Keratinocyte (primary cell): ENCODE results near the gene ARMC3. TPM values are rescaled to one million over a fixed set of nuclear protein-coding genes. Genes with fewer than 3 reads are reported as not detected.

Experiments
- DNase-seq: peaks from one replicate; pipeline ENCODE4 v3.0.0-alpha.2; 2011; ENCODE audit warnings: low read depth, missing footprints, low spot score
- FAIRE-seq: peaks from 2 replicates; lab custom pipeline; 2011; peaks lifted over from hg19 to GRCh38; lab: Jason Lieb, UNC
- H2AFZ ChIP-seq: 2 replicates; pipeline ENCODE4 v1.6.0; 2012; ENCODE audit warnings: low read length, control low read depth, inconsistent platforms; ENCODE audit not compliant: control insufficient read depth
- H3K27ac ChIP-seq: 2 replicates; pipeline ENCODE4 v1.5.1; 2011; ENCODE audit warnings: low read length; ENCODE audit not compliant: control insufficient read depth, insufficient read depth
- H3K27me3 ChIP-seq: 3 replicates; pipeline ENCODE4 v1.6.0; 2011; ENCODE audit warnings: low read length; ENCODE audit not compliant: control insufficient read depth, insufficient read depth; ENCODE audit errors: extremely low read depth
- H3K36me3 ChIP-seq, 2 experiments: 2 replicates in 1 of 2; 3 replicates in 1 of 2; pipeline ENCODE4 v1.5.1; 2011; ENCODE audit warnings: low read length in 2 of 2, mild to moderate bottlenecking in 1 of 2; ENCODE audit not compliant: control insufficient read depth in 2 of 2, insufficient read depth in 2 of 2; ENCODE audit errors: extremely low read depth in 1 of 2
- H3K4me1 ChIP-seq: 3 replicates; pipeline ENCODE4 v1.5.1; 2011; ENCODE audit warnings: low read length; ENCODE audit not compliant: control insufficient read depth, insufficient read depth; ENCODE audit errors: extremely low read depth
- H3K4me2 ChIP-seq: 3 replicates; pipeline ENCODE4 v1.6.0; 2011; ENCODE audit warnings: low read depth, low read length; ENCODE audit not compliant: control insufficient read depth, insufficient read depth; ENCODE audit errors: extremely low read depth
- H3K4me3 ChIP-seq, 3 experiments: fragments of 200-600 bp in 1 of 3; sonication (generic) in 1 of 3; 2 replicates in 2 of 3; 3 replicates in 1 of 3; pipeline ENCODE4 v1.5.1; 2011 to 2016; ENCODE audit warnings: low read length in 3 of 3, mild to moderate bottlenecking in 3 of 3, control low read depth in 2 of 3, inconsistent platforms in 1 of 3, low read depth in 1 of 3, mixed read lengths in 1 of 3, mixed run types in 1 of 3, moderate library complexity in 1 of 3; ENCODE audit not compliant: control insufficient read depth in 2 of 3, insufficient read depth in 2 of 3; ENCODE audit errors: extremely low read depth in 1 of 3
- H3K79me2 ChIP-seq: 2 replicates; pipeline ENCODE4 v1.6.0; 2012; ENCODE audit warnings: low read length; ENCODE audit not compliant: control insufficient read depth, insufficient read depth
- H3K9ac ChIP-seq: 3 replicates; pipeline ENCODE4 v1.6.0; 2011; ENCODE audit warnings: low read length; ENCODE audit not compliant: control insufficient read depth, insufficient read depth; ENCODE audit errors: extremely low read depth
- H3K9me1 ChIP-seq: 3 replicates; pipeline ENCODE4 v1.6.0; 2011; ENCODE audit warnings: low read length; ENCODE audit not compliant: control insufficient read depth, insufficient read depth; ENCODE audit errors: extremely low read depth
- H3K9me3 ChIP-seq: 2 replicates; pipeline ENCODE4 v1.5.1; 2012; ENCODE audit warnings: low read depth, low read length; ENCODE audit not compliant: control insufficient read depth
- H4K20me1 ChIP-seq: 3 replicates; pipeline ENCODE4 v1.6.0; 2011; ENCODE audit warnings: low read length; ENCODE audit not compliant: control insufficient read depth, insufficient read depth; ENCODE audit errors: extremely low read depth
- CTCF ChIP-seq, 3 experiments: IDR thresholded peaks in 1 of 3; conservative IDR thresholded peaks in 1 of 3; optimal IDR thresholded peaks in 1 of 3; 2 replicates in 2 of 3; 3 replicates in 1 of 3; pipeline versions ENCODE3 to v1.5.1; 2011; ENCODE audit warnings: low read length in 3 of 3, mild to moderate bottlenecking in 3 of 3, moderate library complexity in 2 of 3, control low read depth in 1 of 3, inconsistent platforms in 1 of 3; ENCODE audit not compliant: insufficient read depth in 2 of 3; ENCODE audit errors: extremely low read depth in 1 of 3
- EZH2 ChIP-seq: IDR thresholded peaks from one replicate; pipeline ENCODE4 v1.6.1; 2012; ENCODE audit warnings: inconsistent platforms, mild to moderate bottlenecking, low read length, moderate library complexity
- dilution Hi-C: fragments of 300-500 bp; cut with MboI; formaldehyde crosslinking; loops from one replicate; pipeline ENCODE4 v1.7.0; 2020; ENCODE audit warnings: low sequenced_read_pairs; ENCODE audit not compliant: extremely low pct_ligation_motif_present
- polyA plus RNA-seq, 5 experiments: library from polyadenylated mRNA; depleted of rRNA in 3 of 5; stranded (reverse) in 3 of 5; stranded (forward) in 1 of 5; unstranded in 1 of 5; fragments of >200 nt; gene quantifications; 1 replicate in 1 of 5; 2 replicates in 3 of 5; 3 replicates in 1 of 5; pipeline versions ENCODE4 v1.2.1 to v1.2.3, GENCODE V29; 2011 to 2012; ENCODE audit warnings: missing spikeins in 2 of 5, low read depth in 1 of 5, low replicate concordance in 1 of 5

Gene ARMC3
- polyA plus RNA-seq, 1 donor (not counting 4 experiments of a cell fraction or from before 2014, with no cell fraction given) = not detected

- no peaks in the 10 kb centered on the region for H4K20me1 ChIP-seq
- no peak for TF ChIP-seq CTCF (optimal IDR thresholded peaks at IDR 0.05 in 1 of 3, IDR thresholded peaks at IDR 0.05 in 1 of 3, conservative IDR thresholded peaks at IDR 0.05 in 1 of 3; ENCODE audit: extremely low read depth in 1 of 3, insufficient read depth in 2 of 3, low read length in 3 of 3)
- no peak for TF ChIP-seq EZH2
- H3K4me3 ChIP-seq = no peak overlapping the region
- no peak overlapping the region for H3K27ac ChIP-seq
- no peaks in the 10 kb centered on the region for H3K79me2 ChIP-seq
- no peak overlapping the region for H3K9ac ChIP-seq
- H3K4me1 ChIP-seq = no peaks in the 10 kb centered on the region
- H3K36me3 ChIP-seq = no peaks in the 10 kb centered on the region
- dilution Hi-C loops = no loop called here
- no peak for FAIRE-seq
- H2AFZ ChIP-seq = no peak overlapping the region
- peaks cover 8% of the 10 kb centered on the region for H3K27me3 ChIP-seq
- H3K9me1 ChIP-seq = no peaks in the 10 kb centered on the region
- no peak for DNase-seq
- no peaks in the 10 kb centered on the region for H3K9me3 ChIP-seq
- H3K4me2 ChIP-seq = no peak overlapping the region
These were observed 69.2 kb downstream of the ARMC3 start for GRCh38 chr10:22997096-22997495.

- DNase-seq = no peak
- TF ChIP-seq CTCF (optimal IDR thresholded peaks at IDR 0.05 in 1 of 3, IDR thresholded peaks at IDR 0.05 in 1 of 3, conservative IDR thresholded peaks at IDR 0.05 in 1 of 3; ENCODE audit: extremely low read depth in 1 of 3, insufficient read depth in 2 of 3, low read length in 3 of 3) = no peak
- TF ChIP-seq EZH2 = no peak
- Histone ChIP-seq H3K9ac (no peak overlapping the region), H3K4me1 (no peaks in the 10 kb centered on the region), H3K27ac (no peak overlapping the region), H2AFZ (no peak overlapping the region), H3K4me2 (no peak overlapping the region), H3K9me1 (no peaks in the 10 kb centered on the region), H3K27me3 (peaks cover 8% of the 10 kb centered on the region), H4K20me1 (no peaks in the 10 kb centered on the region), H3K36me3 (no peaks in the 10 kb centered on the region), H3K4me3 (no peak overlapping the region), H3K9me3 (no peaks in the 10 kb centered on the region), H3K79me2 (no peaks in the 10 kb centered on the region)
- no peak for FAIRE-seq
- dilution Hi-C loops = no loop called here
These were observed 70.2 kb downstream of the ARMC3 start for GRCh38 chr10:22998091-22998490.
